Measurements from ENCODE around the gene HDAC3.

Gene HDAC3

DNA sequence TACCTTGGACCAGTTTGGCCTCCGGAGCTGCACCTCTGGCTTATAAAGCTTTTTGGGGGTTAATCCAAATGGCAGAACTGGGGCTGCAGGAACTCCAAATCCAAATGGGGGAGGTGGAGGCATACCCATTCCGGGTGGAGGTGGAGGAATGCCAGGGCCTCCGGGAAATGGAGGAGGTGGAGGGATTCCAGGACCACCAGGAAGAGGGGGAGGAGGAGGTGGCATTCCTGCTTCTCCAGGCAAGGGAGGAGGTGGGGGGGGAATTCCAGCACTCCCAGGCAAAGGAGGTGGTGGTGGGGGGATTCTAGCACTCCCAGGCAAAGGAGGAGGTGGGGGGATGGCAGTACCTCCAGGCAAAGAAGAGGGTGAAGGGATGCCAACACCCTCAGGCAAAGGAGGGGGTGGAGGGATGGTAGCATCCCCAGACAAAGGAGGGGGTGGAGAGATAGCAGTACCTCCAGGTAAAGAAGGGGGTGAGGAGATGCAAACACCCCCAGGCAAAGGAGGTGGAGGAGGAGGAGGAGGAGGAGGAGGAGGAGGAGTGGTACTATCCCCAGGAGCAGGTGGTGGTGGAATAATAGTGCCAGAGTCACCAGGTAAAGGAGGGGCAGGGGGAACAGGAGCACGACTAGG is 63.0 kb downstream of the HDAC3 start:
- H3K4me3 ChIP-seq (replicated peaks; ENCODE audit: low read depth, low read length): no peak overlapping the region
- TF ChIP-seq, protein P1, sequence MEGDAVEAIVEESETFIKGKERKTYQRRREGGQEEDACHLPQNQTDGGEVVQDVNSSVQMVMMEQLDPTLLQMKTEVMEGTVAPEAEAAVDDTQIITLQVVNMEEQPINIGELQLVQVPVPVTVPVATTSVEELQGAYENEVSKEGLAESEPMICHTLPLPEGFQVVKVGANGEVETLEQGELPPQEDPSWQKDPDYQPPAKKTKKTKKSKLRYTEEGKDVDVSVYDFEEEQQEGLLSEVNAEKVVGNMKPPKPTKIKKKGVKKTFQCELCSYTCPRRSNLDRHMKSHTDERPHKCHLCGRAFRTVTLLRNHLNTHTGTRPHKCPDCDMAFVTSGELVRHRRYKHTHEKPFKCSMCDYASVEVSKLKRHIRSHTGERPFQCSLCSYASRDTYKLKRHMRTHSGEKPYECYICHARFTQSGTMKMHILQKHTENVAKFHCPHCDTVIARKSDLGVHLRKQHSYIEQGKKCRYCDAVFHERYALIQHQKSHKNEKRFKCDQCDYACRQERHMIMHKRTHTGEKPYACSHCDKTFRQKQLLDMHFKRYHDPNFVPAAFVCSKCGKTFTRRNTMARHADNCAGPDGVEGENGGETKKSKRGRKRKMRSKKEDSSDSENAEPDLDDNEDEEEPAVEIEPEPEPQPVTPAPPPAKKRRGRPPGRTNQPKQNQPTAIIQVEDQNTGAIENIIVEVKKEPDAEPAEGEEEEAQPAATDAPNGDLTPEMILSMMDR (IDR thresholded peaks at IDR 0.05; ENCODE audit: low read depth, low read length, missing control alignments): no peak
- no peak for DNase-seq (ENCODE audit: extremely low read depth, low read depth)
